GM10266 (cell line): ENCODE measurements around the gene IRX4.
"Not testable (repeated sequence)": the region's sequence is repeated elsewhere in the genome, so short reads cannot be mapped to it uniquely, and the experiment has no call there.

Source experiments
- DNase-seq: peaks from one replicate; pipeline ENCODE4 v3.0.0; 2012; ENCODE audit errors: extremely low spot score
- CTCF ChIP-seq: IDR thresholded peaks from 2 replicates; pipeline ENCODE4 v1.5.1; 2012; ENCODE audit warnings: mild to moderate bottlenecking, low read depth; ENCODE audit not compliant: control insufficient read depth, insufficient read depth; ENCODE audit errors: missing control alignments

The IRX4 gene

DNA sequence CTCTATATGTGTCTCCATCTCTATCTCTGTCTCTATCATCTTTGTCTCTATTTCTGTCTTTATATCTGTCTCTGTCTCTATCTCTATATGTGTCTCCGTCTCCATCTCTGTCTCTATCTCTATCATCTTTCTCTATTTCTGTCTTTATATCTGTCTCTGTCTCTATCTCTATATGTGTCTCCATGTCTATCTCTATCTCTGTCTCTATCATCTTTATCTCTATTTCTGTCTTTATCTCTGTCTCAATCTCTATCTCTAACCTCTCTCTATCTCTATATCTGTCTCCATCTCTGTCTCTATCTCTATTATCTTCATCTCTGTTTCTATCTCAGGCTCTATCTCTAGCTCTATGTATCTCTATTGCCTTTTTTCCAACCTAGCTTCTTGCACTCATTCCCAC lies 37.0 kb downstream of the IRX4 start:
- DNase-seq = no peak
- TF ChIP-seq CTCF = no peak

- TF ChIP-seq CTCF = no peak
Measured at GRCh38 chr5:1844708-1845436, 37.9 kb downstream of the IRX4 start.

DNA sequence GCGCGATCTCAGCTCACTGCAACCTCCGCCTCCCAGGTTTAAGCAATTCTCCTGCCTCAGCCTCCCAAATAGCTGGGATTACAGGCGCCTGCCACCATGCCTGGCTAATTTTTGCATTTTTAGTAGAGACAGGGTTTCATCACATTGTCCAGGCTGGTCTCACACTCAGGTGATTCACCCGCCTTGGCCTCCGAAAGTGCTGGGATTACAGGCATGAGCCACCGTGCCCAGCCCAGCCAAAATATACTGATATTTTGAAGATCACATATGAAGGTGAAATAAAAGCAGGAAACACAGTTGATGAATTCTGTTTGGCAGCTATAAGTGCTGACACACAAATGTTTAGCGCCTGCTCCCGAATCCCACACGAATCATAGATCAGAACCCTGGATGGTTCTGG lies 39.0 kb downstream of the IRX4 start:
- DNase-seq = not testable (repeated sequence)

More at GRCh38 chr5:1844708-1845436, 37.9 kb downstream of the IRX4 start:
- DNase-seq = no peak

DNA sequence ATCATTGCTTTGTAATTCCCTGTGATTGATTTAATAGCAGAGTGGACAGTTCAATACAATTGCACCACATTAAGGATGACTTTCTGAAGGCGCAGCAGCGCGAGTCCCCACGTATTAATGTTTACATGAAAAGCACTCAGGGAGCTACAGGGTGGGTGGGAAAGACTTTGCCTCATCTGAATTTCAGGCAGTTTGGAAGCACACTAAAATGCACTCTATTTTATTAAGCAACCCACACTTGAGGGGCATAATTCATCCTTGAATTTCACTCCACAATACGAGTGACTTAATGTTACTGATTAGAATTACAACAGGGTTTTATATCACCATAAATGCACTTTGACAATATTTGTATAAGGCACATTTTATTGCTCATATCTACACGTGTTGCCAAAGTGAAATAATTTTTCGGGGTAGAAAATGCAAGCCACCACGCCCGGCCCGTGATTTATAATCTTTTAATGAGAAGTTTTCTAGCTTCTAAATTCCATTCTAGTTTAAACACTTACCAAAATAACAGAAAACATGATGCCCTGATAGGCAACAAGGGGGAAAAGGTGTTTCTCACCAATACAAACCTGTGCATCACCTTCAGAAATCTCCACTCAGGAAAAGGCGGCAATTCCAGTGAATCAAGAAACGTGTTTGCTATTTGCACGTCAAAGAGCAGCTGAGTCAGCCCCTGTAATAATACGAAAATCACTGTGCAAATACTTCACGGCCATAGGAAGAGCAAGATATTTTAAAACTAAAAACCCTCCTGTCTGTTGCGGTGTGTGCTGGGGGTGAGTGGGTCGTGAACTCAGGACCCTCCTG lies 40.5 kb downstream of the IRX4 start:
- no peak for TF ChIP-seq CTCF
- DNase-seq = no peak

DNA sequence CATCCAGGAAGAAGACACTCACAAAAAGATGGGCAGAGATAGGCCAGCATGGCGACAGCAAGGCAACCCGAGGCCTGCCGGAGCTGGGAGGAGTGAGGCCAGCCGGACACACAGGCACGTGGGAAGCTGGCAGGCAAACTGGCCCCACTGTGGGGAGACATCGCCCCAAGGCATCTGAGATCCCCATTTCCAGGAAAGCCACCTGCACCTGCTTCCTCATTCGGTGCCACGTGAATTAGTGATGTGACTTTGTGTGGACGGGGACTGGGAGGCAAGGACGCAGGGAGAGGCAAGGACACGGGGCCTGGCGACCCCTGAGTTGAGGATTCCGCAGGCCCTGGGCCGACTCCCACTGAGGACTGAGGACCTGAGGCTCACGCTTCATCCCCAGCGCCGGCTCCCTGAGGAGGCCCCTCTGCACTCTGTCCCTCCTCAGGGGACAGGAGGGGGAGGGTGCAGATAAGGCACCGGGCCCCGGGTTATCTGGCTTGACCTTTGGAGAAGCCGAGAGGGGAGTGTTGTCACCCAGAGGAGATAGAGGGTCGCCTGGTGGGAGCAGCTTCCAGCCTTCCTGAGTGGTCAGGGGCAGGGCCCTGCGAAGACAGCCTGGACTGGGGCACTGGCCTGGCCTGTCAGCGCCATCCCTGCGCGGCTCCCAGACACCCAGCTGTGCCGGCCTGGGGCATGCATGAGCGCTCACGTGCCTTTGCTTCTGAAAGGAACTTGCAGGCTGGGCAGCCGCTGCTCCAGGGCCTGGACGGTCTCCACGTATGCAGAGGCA lies 41.8 kb downstream of the IRX4 start:
- TF ChIP-seq CTCF = no peak
- DNase-seq = no peak

- TF ChIP-seq CTCF = no peak
- DNase-seq = no peak
Measured at GRCh38 chr5:1840071-1840547, 42.6 kb downstream of the IRX4 start.

DNA sequence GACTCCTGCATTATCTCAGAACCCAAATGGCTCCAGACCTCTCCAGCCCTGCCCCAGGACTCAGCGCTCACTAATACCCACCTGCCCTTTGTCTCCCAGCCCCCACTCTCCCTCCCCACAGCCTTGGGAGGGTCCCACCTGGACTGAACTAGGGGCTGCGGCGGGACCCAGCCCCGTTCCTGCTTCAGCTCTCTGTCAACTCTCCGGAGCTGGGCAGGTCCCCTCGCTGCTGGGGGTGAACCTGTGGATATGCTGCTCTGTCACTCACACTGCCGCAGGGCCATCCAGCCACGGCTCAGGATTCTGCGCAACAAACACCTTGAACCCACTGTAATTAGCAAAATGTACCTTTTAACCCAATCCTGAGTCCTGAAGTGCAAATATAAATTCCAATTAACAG lies 44.7 kb downstream of the IRX4 start:
- no peak for TF ChIP-seq CTCF
- DNase-seq = no peak
